HUES6 (cell line): ENCODE data around the gene RAPGEF4.

Experiments
- H3K27ac ChIP-seq: 2 replicates; pipeline ENCODE4 v1.7.0; 2013; ENCODE audit warnings: low read depth, mild to moderate bottlenecking, low read length, inconsistent platforms
- H3K27me3 ChIP-seq: 2 replicates; pipeline ENCODE4 v1.6.1; 2013; ENCODE audit warnings: low read length; ENCODE audit not compliant: control insufficient read depth, insufficient read depth
- H3K36me3 ChIP-seq: 2 replicates; pipeline ENCODE4 v1.6.1; 2013; ENCODE audit warnings: low read length; ENCODE audit not compliant: control insufficient read depth, insufficient read depth
- H3K4me1 ChIP-seq: 2 replicates; pipeline ENCODE4 v1.6.1; 2013; ENCODE audit warnings: low read length; ENCODE audit not compliant: control insufficient read depth, insufficient read depth
- H3K4me3 ChIP-seq: 2 replicates; pipeline ENCODE4 v1.5.1; 2013; ENCODE audit warnings: low read depth, low read length
- H3K9ac ChIP-seq: one replicate; pipeline ENCODE4 v1.6.1; 2013; ENCODE audit warnings: mild to moderate bottlenecking, low read length
- H3K9me3 ChIP-seq: 2 replicates; pipeline ENCODE4 v1.6.1; 2013; ENCODE audit warnings: low read depth, low read length; ENCODE audit not compliant: control insufficient read depth, insufficient read depth

Gene RAPGEF4

DNA sequence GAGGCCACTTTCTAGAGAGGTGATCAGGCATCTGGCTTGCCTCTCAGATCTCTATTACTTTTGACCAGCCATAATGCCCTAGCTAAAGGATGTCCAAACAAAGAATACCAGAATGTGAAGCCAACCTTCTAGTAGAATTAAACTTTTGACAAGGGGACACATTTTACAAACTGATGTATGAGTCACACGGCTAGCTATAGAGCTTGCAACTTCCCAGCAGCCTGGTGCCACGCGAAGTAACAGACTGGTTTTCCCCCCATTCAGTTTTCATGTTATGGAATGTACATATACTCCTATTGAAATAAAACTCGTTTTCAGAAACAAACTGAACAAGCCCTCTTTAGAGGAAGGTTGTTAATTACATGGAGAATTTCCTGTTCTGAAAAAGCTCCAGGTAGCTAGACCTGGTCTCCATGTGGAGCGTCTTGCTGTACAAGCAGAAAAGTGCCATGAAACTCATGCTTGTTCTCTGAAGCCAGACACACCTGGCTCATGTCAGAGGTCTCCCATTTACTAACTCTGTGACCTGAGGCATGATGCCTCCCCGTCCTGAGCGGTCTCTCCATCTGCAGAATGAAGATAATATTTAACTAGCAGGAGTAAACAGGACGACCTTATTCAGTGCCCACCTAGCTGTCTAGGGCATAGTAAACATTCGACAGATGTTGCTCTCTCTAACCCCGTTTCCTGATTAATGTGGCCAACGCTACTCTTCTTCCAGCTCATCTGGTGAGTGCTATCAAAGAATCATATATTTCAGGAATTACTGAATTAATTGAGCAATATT is 258.5 kb downstream of the RAPGEF4 start:
- Histone ChIP-seq H3K36me3 (no peaks in the 10 kb centered on the region), H3K4me1 (peaks cover 17% of the 10 kb centered on the region; the same call in 1 of the 2 replicates), H3K4me3 (no peak overlapping the region), H3K27me3 (no peaks in the 10 kb centered on the region), H3K9ac (no peak overlapping the region), H3K9me3 (no peaks in the 10 kb centered on the region), H3K27ac (no peak overlapping the region)

GRCh38 chr2:172994864-172995263 is 259.2 kb downstream of the RAPGEF4 start:
- no peaks in the 10 kb centered on the region for H3K9me3 ChIP-seq
- H3K4me3 ChIP-seq = no peak overlapping the region
- no peaks in the 10 kb centered on the region for H3K27me3 ChIP-seq
- H3K36me3 ChIP-seq = no peaks in the 10 kb centered on the region
- H3K9ac ChIP-seq = no peak overlapping the region
- no peak overlapping the region for H3K27ac ChIP-seq
- H3K4me1 ChIP-seq = peaks cover 17% of the 10 kb centered on the region; the same call in 1 of the 2 replicates

DNA sequence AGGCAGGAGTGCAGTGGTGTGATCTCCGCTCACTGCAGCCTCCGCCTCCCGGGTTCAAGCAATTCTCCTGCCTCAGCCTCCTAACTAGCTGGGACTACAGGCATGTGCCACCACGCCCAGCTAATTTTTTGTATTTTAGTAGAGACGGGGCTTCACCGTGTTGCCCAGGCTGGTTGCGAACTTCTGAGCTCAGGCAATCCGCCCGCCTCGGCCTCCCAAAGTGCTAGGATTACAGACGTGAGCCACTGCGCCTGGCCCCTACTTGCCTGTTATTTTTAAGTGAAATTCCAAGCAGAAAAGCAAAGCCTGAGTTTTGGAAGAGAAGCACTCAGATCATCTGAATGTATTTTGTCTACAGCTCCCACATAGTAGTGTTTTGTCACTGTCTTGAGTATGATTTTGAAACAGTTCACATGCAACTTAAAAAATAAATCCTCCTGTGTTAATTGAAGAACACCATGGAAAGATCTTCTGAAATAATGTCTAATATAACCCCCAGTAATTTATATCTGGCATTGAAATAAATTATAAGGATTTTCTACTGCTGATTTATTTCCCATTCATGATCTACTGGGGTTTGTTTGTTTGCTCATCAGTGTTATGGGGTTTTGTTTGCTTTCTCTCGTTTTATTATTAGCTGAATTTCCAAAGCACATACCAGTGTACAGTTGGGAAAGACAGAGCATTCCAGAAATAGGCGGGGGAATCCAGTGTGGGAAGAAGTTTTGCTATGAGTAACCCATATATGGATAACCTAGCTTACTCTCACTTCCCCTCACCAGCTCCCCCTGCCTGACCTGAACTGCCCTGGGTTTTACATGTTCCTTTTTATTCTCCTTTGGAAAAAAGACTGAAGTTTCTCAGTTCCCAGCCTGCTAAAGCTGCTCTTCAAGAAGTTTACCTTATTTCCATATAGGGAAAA is 259.9 kb downstream of the RAPGEF4 start:
- no peaks in the 10 kb centered on the region for H3K27me3 ChIP-seq
- H3K36me3 ChIP-seq = no peaks in the 10 kb centered on the region
- H3K27ac ChIP-seq = no peak overlapping the region
- H3K9me3 ChIP-seq = no peaks in the 10 kb centered on the region
- no peak overlapping the region for H3K4me3 ChIP-seq
- H3K9ac ChIP-seq = no peak overlapping the region
- peaks cover 15% of the 10 kb centered on the region; the same call in 1 of the 2 replicates for H3K4me1 ChIP-seq

DNA sequence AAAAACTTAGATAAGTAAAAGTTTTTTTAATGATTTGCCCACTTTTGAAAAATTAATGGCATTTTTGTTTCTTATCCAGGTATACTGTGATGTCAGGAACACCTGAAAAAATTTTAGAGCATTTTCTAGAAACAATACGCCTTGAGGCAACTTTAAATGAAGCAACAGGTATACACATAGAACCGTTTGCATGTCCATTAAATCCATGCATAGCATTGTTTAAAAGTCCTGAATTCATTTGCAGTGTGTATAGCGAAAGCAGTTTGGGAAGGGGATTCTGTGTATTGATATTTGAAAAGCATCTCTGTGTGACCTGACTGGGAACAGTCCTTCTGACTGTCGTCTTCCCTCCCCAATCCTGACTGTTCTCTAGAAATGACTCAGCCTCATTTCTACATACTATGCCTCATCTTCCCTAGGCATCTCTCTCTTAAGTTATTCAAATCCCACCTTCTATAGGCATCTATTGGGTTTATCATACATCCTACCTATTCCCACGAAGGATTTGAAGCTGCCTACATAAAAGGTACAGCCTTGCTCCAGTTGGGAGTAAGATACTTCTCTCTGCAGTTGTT is 260.8 kb downstream of the RAPGEF4 start:
- no peak overlapping the region for H3K4me3 ChIP-seq
- H3K36me3 ChIP-seq = no peaks in the 10 kb centered on the region
- H3K9ac ChIP-seq = no peak overlapping the region
- peaks cover 12% of the 10 kb centered on the region; the same call in 1 of the 2 replicates for H3K4me1 ChIP-seq
- H3K27ac ChIP-seq = no peak overlapping the region
- no peaks in the 10 kb centered on the region for H3K27me3 ChIP-seq
- H3K9me3 ChIP-seq = no peaks in the 10 kb centered on the region

DNA sequence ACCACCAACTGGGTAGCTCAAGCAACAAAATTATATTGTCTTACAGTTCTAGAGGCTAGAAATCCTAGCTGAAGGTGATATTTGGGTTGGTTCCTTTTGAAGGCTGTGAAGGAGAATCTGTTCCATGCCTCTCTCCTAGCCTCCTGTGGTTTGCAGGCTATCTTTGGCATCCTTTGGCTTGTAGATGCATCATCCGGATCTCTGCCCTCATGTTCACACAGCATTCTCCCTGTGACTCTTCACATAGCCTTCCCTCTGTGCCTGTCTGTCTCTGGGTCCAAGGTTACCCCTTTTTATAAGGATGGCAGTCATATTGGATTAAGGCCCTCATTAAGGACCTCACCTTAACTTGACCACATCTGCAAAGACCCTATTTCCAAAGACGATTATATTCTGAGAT is 261.4 kb downstream of the RAPGEF4 start:
- H3K4me3 ChIP-seq = no peak overlapping the region
- peaks cover 12% of the 10 kb centered on the region; the same call in 1 of the 2 replicates for H3K4me1 ChIP-seq
- no peaks in the 10 kb centered on the region for H3K27me3 ChIP-seq
- no peaks in the 10 kb centered on the region for H3K36me3 ChIP-seq
- no peak overlapping the region for H3K27ac ChIP-seq
- H3K9ac ChIP-seq = no peak overlapping the region
- no peaks in the 10 kb centered on the region for H3K9me3 ChIP-seq

DNA sequence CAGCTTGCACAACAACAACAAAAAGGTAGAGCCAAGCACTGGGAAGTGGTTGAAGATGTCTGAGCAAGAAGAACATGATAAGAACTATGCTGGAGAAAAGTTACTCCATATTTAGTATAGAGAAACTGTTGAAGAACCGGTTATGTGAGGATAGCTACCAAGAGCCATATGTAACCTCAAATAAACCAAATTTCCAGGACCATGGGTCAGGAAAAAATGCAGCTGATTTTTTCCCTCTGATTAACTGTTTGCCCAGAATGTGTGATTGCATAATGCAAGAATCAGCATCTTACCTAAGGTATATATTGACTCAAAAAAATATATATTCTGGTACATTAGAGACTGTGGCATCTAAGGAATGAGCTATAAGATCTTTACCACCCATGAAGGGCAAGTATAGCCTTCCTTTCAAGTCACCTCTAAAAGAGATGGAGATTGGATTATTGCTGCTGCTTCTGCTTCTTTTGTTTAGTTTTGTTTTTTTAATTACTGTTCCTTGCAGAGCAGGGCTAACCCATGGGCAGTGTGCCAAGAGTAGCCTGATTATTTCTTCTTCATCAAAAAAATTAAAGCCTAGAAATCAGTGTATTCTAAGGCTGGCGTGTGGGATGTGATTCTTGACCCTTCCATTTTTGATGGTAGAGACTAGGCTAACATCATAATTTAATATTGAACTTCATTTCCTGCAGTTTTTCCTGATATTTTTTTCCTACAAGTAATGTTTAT is 263.1 kb downstream of the RAPGEF4 start:
- Histone ChIP-seq H3K4me3 (no peak overlapping the region), H3K36me3 (no peaks in the 10 kb centered on the region), H3K27me3 (no peaks in the 10 kb centered on the region), H3K27ac (no peak overlapping the region), H3K9ac (no peak overlapping the region), H3K4me1 (peaks cover 21% of the 10 kb centered on the region; the same call in 1 of the 2 replicates), H3K9me3 (no peaks in the 10 kb centered on the region)

DNA sequence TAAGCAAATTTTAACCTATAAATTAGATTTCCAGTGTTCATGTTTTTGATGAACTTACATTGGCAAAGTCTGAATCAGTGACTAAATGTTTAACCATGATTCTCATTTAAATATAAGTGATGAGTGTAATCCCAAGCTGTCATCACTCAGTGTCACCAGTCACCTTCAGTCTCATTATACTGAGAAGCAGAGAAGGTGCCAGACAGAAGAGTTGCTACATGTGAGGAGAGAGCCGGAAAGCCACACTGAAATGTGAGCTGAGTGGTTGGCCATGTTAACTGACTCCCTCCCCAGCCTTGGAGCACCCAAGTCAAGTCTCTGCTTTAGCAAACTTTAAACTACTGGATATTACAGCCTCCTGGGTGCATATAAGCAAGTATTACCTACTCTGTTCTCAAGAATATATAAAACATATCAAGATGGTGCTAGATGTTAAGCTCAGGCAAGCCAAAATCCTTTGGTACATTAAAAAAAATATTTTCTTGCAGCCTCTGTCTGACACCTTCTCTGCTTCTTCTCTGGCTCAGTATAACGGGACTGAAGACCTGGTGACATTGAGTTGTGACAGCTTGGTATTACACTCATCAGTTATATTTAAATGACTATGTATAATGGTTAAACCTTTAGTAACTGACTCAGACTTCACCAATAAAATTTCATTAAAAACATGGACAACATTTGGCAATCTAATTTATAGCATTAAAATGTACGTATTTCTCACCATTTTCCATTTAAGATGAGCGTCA is 264.2 kb downstream of the RAPGEF4 start:
- Histone ChIP-seq H3K4me3 (no peak overlapping the region), H3K9ac (no peak overlapping the region), H3K36me3 (no peaks in the 10 kb centered on the region), H3K9me3 (no peaks in the 10 kb centered on the region), H3K4me1 (peaks cover 21% of the 10 kb centered on the region; the same call in 1 of the 2 replicates), H3K27me3 (no peaks in the 10 kb centered on the region), H3K27ac (no peak overlapping the region)

DNA sequence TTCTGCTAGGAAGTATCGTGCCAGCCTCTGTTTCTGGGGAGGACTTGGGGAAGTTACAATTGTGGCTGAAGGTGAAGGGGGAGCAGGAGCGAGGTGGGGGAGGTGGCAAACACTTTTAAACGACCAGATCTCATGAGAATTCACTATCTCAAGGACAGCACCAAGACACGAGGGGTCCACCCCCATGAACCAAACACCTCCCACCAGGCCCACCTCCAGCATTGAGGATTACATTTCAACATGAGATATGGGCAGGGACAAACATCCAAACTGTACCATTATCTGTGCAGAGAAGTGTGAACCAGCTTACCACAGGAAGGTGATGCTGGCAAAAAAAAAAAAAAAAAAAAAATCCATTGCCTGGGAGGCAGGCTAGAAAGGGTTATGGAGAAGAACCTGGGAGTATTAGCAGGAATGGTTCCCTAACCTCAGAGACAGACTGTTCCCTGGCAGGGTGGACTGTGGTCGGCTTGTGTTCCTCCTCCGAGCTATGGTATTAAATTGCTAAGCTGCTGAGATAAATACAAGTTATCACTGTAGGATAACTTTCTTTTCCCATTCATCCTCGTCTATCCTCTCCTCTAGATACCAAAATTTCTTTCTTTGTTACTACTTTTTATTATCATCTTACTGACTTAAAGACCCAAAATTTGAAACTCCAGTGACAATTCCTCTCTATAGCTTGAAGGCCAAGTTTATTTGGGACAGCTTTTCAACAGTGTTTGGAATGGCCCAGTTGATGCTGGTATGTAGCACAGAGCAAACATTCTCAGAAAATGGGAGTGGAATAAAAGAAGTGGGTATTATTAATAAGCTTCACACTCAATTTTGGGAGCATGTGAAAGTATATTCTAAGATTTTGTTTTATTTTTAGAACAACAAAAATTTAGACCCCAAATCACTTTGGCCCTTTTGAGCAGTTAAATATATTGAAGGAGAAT is 266.3 kb downstream of the RAPGEF4 start:
- Histone ChIP-seq H3K4me3 (no peak overlapping the region), H3K4me1 (peaks cover 10% of the 10 kb centered on the region; the same call in 1 of the 2 replicates), H3K9ac (no peak overlapping the region), H3K36me3 (no peaks in the 10 kb centered on the region), H3K27me3 (no peaks in the 10 kb centered on the region), H3K9me3 (no peaks in the 10 kb centered on the region), H3K27ac (no peak overlapping the region)

- Histone ChIP-seq H3K27me3 (no peaks in the 10 kb centered on the region), H3K9me3 (no peaks in the 10 kb centered on the region), H3K36me3 (no peaks in the 10 kb centered on the region), H3K4me3 (no peak overlapping the region), H3K9ac (no peak overlapping the region), H3K4me1 (peaks cover 9% of the 10 kb centered on the region; the same call in 1 of the 2 replicates), H3K27ac (no peak overlapping the region)
These were observed 267.3 kb downstream of the RAPGEF4 start for GRCh38 chr2:173002751-173003541.
